ENCODE measurements around the gene BCAP31.
A peak's percentile ranks its signal among the peaks of the same experiment; 100 is the strongest.

BCAP31 gene

DNA sequence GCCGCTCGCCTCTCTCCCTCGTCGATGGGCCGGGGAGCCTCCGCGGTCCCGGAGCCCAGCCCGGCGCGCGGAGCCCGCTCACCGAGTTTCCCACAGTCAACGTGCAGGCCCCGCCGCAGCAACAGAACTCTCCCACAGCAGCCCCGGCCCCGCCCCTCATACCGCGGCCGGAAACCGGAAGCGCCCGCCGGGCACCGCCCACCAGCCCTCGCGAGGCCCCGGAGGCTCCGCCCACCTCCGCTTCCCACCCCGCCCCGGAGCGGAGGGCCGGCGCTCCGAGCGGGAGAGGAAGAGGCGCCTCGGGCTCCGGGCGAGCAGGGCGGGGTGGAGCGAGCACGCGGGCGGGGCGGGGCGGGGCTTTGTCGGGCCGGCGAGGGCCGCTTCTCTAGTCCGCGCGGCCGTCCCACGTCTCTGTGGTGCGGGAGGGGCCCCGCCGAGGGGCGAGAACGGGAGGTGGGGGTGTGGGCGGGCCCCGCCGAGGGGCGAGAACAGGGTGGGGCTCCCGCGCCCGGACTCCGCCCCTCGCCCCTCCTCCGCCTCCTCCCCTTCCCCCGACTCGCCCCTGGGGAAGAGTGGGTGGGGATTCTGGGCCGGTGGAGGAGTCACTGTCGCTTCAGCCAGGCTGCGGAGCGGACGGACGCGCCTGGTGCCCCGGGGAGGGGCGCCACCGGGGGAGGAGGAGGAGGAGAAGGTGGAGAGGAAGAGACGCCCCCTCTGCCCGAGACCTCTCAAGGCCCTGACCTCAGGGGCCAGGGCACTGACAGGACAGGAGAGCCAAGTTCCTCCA is at the start of gene BCAP31, which contains the start of gene ABCD1:
TSS of gene BCAP31 (minus strand) at position 136 of the 787 bp plus-strand sequence. CDS start 1,143 bp downstream, outside the sequence.
TSS of gene ABCD1 (plus strand) at position 605 of the 787 bp plus-strand sequence. CDS start 411 bp downstream, outside the sequence.
- peak; percentile 86 to 89 for DNase-seq

DNA sequence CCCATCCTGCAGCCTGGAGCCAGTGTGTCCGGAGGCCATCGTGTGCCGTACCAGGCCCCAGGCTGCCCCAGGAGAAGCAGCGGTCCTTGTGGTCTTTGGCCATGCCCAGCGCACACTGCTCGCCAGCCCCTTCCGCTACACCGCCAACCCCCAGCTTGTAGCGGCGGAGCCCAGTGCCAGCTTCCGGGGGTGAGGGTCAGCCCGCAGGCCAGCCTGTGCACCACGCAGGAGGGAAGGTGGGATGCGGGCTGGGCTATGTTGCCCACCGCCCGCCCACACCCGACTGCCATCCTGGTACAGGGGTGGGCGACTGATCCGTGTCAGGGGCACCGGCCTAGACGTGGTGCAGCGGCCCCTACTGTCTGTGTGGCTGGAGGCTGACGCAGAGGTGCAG is 49.0 kb upstream of the BCAP31 start:
- DNase-seq, result no peak

DNA sequence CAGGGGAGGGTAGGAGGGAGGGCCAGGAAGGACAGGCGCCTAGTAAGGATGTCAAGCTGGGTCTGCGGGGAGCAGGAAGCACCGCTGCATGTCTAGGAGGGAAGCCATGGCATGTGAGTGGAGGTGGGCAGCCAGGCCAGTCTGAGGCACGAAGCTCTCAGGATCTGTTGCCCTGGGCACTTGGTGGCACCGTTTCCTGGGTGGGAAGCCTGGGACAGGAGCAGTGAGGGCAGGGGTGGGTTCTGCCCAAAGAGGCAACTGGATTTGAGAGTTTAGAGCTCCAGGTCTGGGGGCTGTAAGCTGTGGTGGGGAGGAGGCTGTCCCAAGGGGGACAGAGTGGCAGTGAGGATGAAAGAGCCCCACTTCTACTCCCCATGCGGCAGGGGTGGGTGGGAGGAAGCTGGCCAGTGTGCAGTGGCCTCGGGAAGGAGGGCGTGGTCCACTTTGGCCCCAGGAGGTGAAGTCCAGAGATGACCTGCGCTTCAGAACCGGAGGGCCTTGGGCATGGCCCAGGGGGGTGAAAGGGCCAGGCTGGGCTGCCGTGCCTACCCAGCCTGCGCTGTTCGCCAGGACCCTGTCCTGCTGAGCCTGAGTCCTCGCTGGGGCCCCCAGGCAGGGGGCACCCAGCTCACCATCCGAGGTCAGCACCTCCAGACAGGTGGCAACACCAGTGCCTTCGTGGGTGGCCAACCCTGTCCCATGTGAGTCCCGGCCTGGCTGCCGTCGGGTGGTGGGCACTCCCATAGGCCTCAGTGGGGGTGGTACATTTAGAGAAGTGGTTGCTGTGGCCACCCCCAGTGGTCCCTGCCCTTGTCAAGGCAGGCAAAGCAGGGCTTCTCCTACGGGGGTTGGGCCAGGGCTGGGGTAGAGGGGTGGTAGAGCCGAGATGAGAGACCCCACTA is 48.4 kb upstream of the BCAP31 start:
- DNase-seq, result no peak

DNA sequence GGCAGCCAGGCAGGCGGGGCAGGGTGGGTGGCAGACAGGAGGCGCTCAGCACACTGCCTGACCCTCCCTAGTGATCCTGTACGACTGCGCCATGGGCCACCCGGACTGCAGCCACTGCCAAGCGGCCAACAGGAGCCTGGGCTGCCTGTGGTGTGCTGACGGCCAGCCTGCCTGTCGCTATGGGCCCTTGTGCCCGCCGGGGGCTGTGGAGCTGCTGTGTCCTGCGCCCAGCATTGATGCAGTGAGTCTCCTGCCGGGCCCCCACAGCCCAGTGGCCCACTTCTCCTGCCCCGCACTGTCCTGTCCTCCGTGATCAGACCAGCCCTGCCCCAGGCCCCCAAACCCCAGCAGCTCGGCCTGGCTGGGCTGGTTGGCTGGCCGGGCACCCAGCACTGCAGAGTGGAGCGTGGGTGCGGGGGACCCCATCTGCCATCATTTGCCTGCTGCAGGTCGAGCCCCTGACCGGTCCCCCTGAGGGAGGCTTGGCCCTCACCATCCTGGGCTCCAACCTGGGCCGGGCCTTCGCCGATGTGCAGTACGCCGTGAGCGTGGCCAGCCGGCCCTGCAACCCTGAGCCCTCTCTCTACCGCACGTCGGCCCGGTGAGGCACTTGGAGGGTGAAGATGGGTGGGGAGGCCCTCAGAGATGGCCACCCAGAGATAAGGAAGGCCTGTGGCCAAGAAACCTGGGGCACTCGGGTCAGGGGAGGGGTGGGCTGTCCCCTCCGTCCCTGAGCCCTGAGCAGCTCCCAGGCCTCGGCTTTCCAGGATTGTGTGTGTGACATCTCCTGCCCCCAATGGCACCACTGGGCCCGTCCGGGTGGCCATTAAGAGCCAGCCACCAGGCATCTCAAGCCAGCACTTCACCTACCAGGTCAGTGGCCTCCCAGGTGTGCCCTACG is 47.5 kb upstream of the BCAP31 start:
- no peak for DNase-seq

DNA sequence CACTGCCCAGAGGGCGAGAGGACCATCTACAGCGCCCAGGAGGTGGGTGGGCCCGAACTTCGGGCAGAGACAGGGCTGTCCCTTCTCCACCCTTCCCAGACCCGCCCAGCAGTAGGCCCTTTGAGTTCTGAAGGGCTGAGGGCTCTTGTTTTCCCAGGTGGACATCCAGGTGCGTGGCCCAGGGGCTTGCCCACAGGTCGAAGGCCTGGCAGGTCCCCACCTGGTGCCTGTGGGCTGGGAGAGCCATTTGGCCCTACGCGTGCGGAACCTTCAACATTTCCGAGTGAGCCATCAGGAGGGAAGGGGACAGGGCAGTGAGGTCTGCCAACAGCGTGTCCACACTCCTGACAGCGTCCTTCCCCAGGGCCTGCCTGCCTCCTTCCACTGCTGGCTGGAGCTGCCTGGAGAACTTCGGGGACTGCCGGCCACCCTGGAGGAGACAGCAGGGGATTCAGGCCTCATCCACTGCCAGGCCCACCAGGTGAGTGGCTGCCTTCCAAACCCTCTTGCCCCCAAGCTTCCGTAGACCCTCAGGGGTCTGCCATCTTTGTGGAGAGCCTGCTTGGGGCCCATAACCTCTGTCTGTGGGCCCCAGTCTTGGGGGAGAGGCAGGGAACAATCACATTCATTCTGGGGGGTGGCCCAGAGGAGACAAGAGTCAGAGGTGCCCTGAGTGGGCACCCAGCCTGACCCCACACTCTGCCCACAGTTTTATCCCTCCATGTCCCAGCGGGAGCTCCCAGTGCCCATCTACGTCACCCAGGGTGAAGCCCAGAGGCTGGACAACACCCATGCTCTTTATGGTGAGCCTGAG is 46.6 kb upstream of the BCAP31 start:
- DNase-seq, result no peak

DNA sequence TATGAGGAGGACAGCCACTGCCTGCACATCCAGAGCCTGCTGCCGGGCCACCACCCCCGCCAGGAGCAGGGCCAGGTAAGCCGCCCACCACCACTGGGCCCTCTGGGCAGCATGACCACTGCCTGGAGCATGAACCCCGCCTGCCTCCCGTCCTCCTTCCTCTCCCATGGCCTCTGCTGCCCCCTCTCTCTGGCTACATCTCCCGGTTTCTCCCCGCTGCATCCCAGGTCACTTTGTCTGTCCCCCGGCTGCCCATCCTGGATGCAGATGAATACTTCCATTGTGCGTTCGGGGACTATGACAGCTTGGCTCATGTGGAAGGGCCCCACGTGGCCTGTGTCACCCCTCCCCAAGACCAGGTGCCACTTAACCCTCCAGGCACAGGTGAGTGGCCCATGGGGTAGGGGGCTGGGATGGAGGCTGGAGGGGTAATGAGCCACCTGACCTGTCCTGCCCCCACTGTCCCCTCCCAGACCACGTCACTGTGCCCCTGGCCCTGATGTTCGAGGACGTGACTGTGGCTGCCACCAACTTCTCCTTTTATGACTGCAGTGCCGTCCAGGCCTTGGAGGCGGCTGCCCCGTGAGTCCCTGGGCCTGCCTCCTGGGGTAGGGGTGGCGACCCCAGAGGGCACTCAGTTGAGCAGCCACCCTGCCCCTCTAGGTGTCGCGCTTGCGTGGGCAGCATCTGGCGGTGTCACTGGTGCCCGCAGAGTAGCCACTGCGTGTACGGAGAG is 45.8 kb upstream of the BCAP31 start:
- no peak for DNase-seq

DNA sequence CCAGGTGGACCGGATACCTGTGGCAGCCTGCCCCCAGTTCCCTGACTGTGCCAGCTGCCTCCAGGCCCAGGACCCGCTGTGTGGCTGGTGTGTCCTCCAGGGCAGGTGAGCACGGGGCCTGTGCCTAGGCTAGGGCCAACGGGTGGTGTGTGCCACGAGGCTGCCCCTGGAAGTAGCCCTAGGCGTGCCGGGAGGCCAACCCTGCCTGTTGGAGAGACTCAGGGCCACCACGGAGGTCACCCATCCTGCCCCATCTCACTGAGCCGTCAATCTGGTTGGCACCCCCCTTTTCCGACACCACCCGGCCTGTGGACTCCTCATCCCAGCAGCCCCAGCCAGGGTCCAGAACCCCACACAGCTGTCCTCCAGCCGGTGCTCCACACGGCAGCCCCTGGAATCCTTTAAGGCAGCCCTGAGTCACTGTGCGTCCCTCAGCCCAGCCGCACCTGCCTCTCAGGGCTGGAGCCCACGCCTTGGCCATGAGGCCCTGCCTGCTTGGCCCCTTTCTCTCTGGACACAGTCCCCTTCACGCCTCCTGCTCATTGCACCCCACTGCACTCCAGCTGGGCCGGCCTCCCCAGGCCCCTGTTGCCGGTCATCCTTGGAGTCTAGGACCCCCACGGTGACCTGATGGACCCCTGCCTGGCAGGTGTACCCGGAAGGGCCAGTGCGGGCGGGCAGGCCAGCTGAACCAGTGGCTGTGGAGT is 45.1 kb upstream of the BCAP31 start:
- DNase-seq, result no peak

DNA sequence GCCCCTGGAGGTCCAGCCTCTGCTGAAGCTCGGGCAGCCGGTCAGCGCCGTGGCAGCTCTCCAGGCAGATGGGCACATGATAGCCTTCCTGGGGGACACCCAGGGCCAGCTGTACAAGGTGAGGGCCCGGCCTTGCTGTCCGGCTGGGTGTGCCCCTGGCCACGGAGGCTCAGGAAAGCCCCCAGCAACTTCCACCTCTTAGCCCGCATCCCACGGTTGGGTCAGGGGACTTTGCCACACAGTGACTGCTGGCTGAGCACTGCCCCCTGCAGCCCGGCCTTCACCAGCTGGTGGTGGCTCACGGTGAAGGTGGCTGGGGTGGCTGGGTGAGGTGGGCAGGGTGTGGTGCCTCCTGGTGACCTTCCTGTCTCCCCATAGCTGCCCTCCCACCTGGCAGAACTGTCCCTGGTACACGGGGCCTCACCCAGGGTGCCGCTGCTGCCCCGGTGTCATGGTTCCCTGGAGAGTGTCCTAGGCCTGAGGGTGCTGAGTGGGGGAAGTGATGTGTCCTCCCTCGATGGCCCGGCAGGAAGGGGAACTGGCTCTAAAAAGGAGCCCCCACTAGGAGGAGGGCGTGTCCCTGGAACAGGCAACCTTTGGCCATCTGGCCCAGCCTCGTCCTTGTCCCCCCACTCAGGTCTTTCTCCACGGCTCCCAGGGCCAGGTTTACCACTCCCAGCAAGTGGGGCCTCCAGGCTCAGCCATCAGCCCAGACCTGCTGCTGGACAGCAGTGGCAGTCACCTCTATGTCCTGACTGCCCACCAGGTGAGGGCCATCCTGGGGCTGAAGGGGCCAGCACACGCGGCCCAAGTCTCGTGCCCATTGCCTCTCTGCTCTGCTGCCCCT is 44.3 kb upstream of the BCAP31 start:
- DNase-seq, result no peak

DNA sequence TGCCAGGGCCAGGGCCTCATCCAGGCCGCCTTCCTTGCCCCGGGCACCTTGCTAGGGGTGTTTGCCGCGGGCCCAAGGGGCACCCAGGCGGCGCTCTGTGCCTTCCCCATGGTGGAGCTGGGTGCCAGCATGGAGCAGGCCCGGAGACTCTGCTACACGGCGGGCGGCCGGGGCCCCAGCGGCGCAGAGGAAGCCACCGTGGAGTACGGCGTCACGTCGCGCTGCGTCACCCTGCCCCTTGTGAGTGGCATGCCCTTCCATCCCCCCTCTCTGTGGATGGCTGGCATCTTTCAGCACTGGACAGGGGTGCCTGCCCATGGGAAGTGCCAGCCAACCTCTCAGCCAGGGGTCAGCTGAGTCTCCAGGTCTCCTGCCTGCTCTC is 43.5 kb upstream of the BCAP31 start:
- no peak for DNase-seq

DNA sequence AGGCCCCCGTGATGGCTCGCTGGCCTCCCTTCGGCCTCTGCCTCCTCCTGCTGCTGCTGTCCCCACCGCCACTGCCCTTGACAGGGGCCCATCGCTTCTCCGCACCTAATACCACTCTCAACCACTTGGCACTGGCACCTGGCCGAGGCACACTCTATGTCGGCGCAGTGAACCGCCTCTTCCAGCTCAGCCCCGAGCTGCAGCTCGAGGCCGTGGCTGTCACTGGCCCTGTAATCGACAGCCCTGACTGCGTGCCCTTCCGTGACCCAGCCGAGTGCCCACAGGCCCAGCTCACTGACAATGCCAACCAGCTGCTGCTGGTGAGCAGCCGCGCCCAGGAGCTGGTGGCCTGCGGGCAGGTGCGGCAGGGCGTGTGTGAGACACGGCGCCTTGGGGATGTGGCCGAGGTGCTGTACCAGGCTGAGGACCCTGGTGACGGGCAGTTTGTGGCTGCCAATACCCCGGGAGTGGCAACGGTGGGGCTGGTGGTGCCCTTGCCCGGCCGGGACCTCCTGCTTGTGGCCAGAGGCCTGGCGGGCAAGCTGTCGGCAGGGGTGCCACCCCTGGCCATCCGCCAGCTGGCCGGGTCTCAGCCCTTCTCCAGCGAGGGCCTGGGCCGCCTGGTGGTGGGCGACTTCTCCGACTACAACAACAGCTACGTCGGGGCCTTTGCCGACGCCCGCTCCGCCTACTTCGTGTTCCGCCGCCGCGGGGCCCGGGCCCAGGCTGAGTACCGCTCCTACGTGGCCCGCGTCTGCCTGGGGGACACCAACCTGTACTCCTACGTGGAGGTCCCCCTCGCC is 42.9 kb upstream of the BCAP31 start:
- DNase-seq, result no peak

DNA sequence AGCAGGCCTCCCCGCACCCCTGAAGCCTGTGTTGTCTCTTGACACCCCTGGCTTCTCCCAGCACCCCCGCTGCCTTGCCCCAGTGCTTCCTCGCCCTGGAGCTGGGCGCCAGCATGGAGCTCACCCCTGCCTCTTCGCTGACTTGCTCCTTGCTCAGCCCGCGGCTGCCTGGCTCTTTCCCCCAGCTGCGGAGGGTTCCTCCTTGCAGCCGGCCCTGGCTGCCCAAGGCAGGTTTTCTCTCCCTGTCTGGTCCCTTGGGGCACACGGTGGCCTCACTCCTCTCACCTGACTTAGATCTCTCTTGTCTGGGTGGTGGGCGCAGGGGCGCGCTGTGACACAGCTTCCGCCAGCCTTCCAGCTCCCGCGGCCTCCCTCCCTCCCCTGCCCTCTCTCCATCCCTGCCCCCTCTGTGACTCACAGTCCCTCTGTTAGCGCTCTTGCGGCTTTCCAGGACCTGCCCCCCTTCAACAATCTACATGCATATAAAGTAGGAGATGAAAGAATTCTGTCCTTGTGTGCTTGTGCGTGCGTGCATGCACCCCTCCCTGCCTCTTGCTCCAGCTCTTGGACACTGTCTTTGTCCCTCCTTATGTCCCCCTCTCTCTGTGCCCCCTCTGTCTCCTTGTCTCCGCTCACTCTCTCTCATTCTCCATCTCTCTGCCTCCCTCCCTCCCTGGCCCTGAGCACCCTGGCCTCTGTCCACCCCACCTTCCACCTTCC is 42.1 kb upstream of the BCAP31 start:
- DNase-seq, result peak; percentile 41

DNA sequence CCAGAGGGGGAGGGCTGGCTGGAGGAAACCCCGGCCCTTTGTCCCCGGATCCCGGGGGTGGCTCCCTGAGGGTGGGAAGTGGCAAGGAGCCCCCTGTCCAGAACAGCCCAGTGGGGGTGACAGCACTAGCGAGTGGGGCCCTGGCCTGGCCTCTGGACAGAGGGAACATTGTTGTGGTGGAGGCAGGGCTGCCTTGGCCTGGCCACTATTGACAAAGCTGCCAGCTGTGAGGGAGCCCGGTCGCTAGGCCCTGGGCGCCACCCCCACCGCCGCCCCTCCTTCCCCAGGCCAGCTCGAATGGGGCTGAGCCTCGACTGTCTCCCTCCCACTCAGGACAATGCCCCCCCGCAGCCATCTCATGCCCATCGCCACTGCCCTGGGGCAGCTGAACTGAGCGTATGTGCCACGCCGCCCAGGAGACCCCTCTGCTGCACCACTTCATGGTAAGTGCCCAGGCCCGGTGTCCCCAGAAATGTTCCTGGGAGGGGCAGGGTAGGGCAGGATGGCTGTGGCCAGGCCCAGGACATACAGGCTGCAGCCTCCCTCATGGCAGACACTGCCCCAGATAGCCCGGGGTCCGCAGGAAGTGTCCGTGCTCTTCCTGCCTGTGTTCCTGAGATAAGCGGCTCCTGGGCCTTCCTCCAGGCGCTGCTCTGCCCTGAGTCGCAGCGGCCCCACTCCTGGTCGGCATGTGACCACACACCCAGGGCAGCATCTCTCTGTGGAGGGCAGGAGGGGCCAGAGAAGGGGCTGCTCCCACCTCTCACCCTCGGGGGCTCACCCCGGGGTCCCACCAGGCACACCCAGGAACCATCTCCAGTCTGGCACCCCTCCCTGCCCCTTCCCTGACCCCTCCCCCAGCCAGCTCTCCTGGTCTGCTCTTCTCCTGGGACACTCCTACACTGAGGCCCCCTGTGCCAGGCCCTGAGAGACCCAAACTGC is 41.2 kb upstream of the BCAP31 start:
- DNase-seq, result no peak

DNA sequence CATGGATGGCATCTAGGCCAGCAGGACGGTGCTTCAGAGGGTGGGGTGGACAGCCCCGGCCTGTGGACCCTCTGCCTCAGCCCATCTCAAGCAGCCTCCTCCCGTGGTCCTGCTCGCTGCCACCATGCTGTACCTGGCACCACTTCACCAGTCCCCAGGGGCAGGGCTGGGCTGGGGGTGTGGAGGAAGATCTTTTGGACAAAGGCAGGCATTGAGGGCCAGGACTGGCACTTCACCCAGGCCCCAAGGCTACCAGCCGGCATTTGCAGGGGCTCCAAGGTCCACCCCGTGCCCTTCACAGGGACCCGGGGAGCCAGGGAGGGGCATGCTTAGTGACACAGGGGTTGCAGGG is 40.6 kb upstream of the BCAP31 start:
- no peak for DNase-seq

DNA sequence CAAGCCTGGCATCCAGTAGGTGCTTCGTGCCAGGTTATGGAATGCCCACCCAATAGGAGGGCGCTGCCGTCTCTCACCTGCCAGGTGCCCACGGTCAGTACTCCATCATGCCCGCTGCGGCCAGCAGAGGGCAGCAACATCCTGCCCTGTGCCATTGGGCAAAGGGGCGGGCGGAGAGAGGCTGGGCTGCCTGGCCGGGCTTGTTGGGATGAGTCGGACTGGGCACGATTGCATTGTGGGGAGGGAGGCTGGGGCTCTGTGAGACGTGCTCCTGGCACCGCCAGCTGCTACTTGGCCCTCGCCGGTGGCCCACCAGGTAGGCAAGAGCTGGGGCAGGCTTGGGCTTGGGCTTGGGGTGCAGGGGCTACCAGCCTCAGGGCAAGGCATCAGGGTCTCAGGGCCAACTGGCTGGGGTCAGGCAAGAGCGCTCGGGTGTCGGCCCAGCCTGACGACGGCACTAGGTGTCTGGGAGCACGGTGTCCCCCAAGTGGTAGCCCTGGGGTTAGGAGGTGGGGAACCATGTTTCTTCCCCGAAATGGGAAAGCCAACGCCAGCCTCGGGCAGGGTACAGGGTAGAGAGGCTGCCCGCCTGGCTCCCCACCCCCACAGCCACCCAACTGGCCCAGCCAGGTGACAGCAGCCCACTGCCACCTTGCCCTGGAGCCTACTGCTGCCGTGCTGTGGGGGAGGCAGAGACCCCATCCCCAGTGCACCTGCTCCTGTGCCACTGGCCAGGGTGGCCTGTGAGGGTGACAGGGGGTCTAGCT is 40.0 kb upstream of the BCAP31 start, which contains the start of gene PLXNB3:
TSS of gene PLXNB3 (plus strand) at position 261 of the 767 bp plus-strand sequence. CDS start 1,287 bp downstream, outside the sequence.
- peak; percentile 78 to 82 for DNase-seq

DNA sequence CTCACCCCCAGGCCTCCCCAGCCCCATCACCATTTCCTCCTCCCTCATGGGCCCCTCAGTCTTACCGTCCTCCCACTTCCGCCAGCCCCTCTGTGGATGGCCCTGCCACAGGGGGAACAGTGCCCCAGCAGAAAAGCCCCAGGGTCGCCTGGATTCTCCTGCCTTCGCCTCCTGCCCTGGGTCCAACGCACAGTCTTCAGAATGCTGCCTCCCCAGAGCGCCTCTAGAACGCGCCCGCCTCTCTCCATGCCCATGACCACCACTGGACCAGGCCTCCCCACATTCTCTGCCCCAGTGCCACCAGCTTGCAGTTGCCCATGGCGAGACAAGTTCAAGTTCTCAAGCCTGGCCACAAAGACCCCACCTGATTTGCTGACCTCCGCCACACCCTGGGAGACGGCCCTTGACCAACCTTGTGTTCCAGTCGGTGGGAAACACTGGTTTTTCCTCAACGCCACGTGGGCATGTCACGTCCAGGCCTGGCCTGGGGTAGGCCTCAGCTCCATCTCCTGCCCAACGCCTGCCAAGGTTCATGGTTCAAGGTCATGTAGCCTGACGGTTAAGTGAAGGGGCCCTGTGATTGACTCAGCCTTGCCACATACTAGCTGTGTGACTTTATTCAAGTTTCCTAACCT is 39.2 kb upstream of the BCAP31 start:
- DNase-seq, result no peak
